Measurements from ENCODE around the gene EFR3B. TPM values are rescaled to one million over a fixed set of nuclear protein-coding genes. Genes with fewer than 3 reads are reported as not detected.

Gene EFR3B
- total and polyA plus RNA-seq, 2 of the 13 experiments (the other 11 are each of a cell fraction or from before 2014, with no cell fraction given) = 0.42 TPM

GRCh38 chr2:25158096-25158852, 116.4 kb downstream of the EFR3B start:
- TF ChIP-seq SP140L (CRISPR knock-in tag; IDR thresholded peaks at IDR 0.05; ENCODE audit: borderline replicate concordance) (no peak), ZNF24 (IDR thresholded peaks at IDR 0.05) (no peak)

GRCh38 chr2:25159949-25160348, 118.1 kb downstream of the EFR3B start:
- in situ Hi-C loops (cut with HindIII; ENCODE audit: extremely low pct_ligation_motif_present, low pct_unique_long_range_greater_than_20kb) (no loop called here), intact Hi-C loops (cut with micrococcal nuclease; ENCODE audit: unreplicated experiment) (no loop called here)
- DNase-seq (ENCODE audit: low spot score) (no peak), FAIRE-seq (no peak), ATAC-seq (peak; percentile 74)
- Histone ChIP-seq H2AFZ (ENCODE audit: low read length) (no peak overlapping the region), H3K9ac (ENCODE audit: insufficient read depth, low read depth, low read length) (no peak overlapping the region), H3K9me3 (ENCODE audit: low read length) (no peaks in the 10 kb centered on the region), H4K20me1 (ENCODE audit: insufficient read depth, low read length) (no peaks in the 10 kb centered on the region), H3K27ac (ENCODE audit: extremely low read length, insufficient read depth, low read length) (no peak overlapping the region), H3K36me3 (replicated peaks in 1 of 2; ENCODE audit: control insufficient read depth in 1 of 2, insufficient read depth in 2 of 2, low read length in 2 of 2) (no peaks in the 10 kb centered on the region), H3K4me1 (ENCODE audit: insufficient read depth, low read length) (no peaks in the 10 kb centered on the region), H3K27me3 (ENCODE audit: control insufficient read depth in 1 of 2, insufficient read depth in 2 of 2, low read length in 2 of 2) (peaks cover 6 to 29% of the 10 kb centered on the region in 2 experiments; a peak in 3 of 5 replicates), H3K4me3 (replicated peaks in 1 of 3; ENCODE audit: insufficient read depth in 1 of 3, low read depth in 2 of 3, low read length in 3 of 3) (no peak overlapping the region), H3K79me2 (ENCODE audit: insufficient read depth, low read length) (no peaks in the 10 kb centered on the region), H3K4me2 (ENCODE audit: low read depth, low read length) (no peak overlapping the region)
- 25% methylated on average over 8 of the region's 8 CpGs for WGBS (ENCODE audit: low lambda C conversion rate)
- ChIA-PET POLR2A (no interaction called here), CTCF (ENCODE audit: low intra/inter-chr PET ratio, low total read pairs) (no interaction called here)
- BruUV-seq (replicated peaks) = no TSS peak
- no peak for TF ChIP-seq ZNF407 (CRISPR knock-in tag; IDR thresholded peaks at IDR 0.05; ENCODE audit: not compliant biosample characterization)
- no peak for TF ChIP-seq CENPX (CRISPR knock-in tag; IDR thresholded peaks at IDR 0.05)
- no peak for TF ChIP-seq CEBPG (CRISPR knock-in tag; IDR thresholded peaks at IDR 0.05)
- TF ChIP-seq MXI1 (IDR thresholded peaks at IDR 0.05; ENCODE audit: borderline replicate concordance, low read depth, low read length) = no peak

More at GRCh38 chr2:25158096-25158852, 116.4 kb downstream of the EFR3B start:
- in situ Hi-C loops (cut with HindIII; ENCODE audit: extremely low pct_ligation_motif_present, low pct_unique_long_range_greater_than_20kb) = no loop called here
- no peaks in the 10 kb centered on the region for H3K79me2 ChIP-seq (ENCODE audit: insufficient read depth, low read length)
- no peaks in the 10 kb centered on the region for H3K36me3 ChIP-seq (replicated peaks in 1 of 2; ENCODE audit: control insufficient read depth in 1 of 2, insufficient read depth in 2 of 2, low read length in 2 of 2)
- peaks cover 4 to 25% of the 10 kb centered on the region in 2 experiments; a peak in 3 of 5 replicates for H3K27me3 ChIP-seq (ENCODE audit: control insufficient read depth in 1 of 2, insufficient read depth in 2 of 2, low read length in 2 of 2)
- BruUV-seq (replicated peaks) = no TSS peak
- no peak overlapping the region for H3K4me2 ChIP-seq (ENCODE audit: low read depth, low read length)
- no peak overlapping the region for H3K4me3 ChIP-seq (replicated peaks in 1 of 3; ENCODE audit: insufficient read depth in 1 of 3, low read depth in 2 of 3, low read length in 3 of 3)
- 58% methylated on average over 11 of the region's 11 CpGs for WGBS (ENCODE audit: low lambda C conversion rate)
- FAIRE-seq (no peak), ATAC-seq (no peak), DNase-seq (ENCODE audit: low spot score) (no peak)
- no peaks in the 10 kb centered on the region for H4K20me1 ChIP-seq (ENCODE audit: insufficient read depth, low read length)
- H3K9me3 ChIP-seq (ENCODE audit: low read length) = no peaks in the 10 kb centered on the region
- H3K4me1 ChIP-seq (ENCODE audit: insufficient read depth, low read length) = no peaks in the 10 kb centered on the region
- H2AFZ ChIP-seq (ENCODE audit: low read length) = no peak overlapping the region
- intact Hi-C loops (cut with micrococcal nuclease; ENCODE audit: unreplicated experiment) = no loop called here
- H3K9ac ChIP-seq (ENCODE audit: insufficient read depth, low read depth, low read length) = no peak overlapping the region
- no peak overlapping the region for H3K27ac ChIP-seq (ENCODE audit: extremely low read length, insufficient read depth, low read length)
- ChIA-PET POLR2A (no interaction called here), CTCF (ENCODE audit: low intra/inter-chr PET ratio, low total read pairs) (no interaction called here)
